AG09309 (cell line): ENCODE data around the gene JARID2.

Experiments used
- DNase-seq: peaks from one replicate; pipeline ENCODE4 v3.0.0-alpha.2; 2010; ENCODE audit warnings: low read depth
- H3K4me3 ChIP-seq: 2 replicates; pipeline ENCODE4 v1.5.1; 2011; ENCODE audit warnings: mild to moderate bottlenecking, low read depth, low read length, moderate library complexity; ENCODE audit not compliant: control insufficient read depth
- CTCF ChIP-seq: IDR thresholded peaks from 2 replicates; pipeline ENCODE4 v1.5.1; 2011; ENCODE audit warnings: mild to moderate bottlenecking, low read depth, low read length, inconsistent platforms; ENCODE audit not compliant: insufficient read depth, control insufficient read depth; ENCODE audit errors: missing control alignments

JARID2 gene

GRCh38 chr6:15409301-15410125 lies 163.6 kb downstream of the JARID2 start:
- no peak overlapping the region for H3K4me3 ChIP-seq
- no peak for TF ChIP-seq CTCF
- no peak for DNase-seq

GRCh38 chr6:15410126-15410391 lies 164.2 kb downstream of the JARID2 start:
- no peak for TF ChIP-seq CTCF
- H3K4me3 ChIP-seq = no peak overlapping the region
- no peak for DNase-seq

- no peak for TF ChIP-seq CTCF
- H3K4me3 ChIP-seq = no peak overlapping the region
- no peak for DNase-seq
These were observed 164.9 kb downstream of the JARID2 start for GRCh38 chr6:15410752-15411151.

- no peak for TF ChIP-seq CTCF
- no peak overlapping the region for H3K4me3 ChIP-seq
- no peak for DNase-seq
These were observed 165.9 kb downstream of the JARID2 start for GRCh38 chr6:15411766-15412165.

GRCh38 chr6:15412767-15413166 lies 166.9 kb downstream of the JARID2 start:
- TF ChIP-seq CTCF = no peak
- DNase-seq = no peak
- H3K4me3 ChIP-seq = no peak overlapping the region

GRCh38 chr6:15413466-15414234 lies 167.8 kb downstream of the JARID2 start:
- TF ChIP-seq CTCF = no peak
- DNase-seq = no peak
- no peak overlapping the region for H3K4me3 ChIP-seq
